Stimulated activated CD8-positive, alpha-beta memory T cell treated with anti-CD3 and anti-CD28 coated beads, Interleukin-4, amount 100 ng/mL, for 1 hour (primary cell): ENCODE data around the gene COMMD3.
A peak's percentile ranks its signal among the peaks of the same experiment; 100 is the strongest.

ENCODE experiments used
- DNase-seq, 2 donors: peaks; one replicate each; pipeline ENCODE4 v3.0.0-alpha.2; 2020; ENCODE audit warnings: low read depth in 2 of 2, low spot score in 1 of 2

The COMMD3 gene

GRCh38 chr10:22319547-22319979 lies 3.4 kb downstream of the COMMD3 start:
- no peak for DNase-seq

- no peak for DNase-seq
Measured at GRCh38 chr10:22319980-22320558, 3.9 kb downstream of the COMMD3 start.

- DNase-seq: peak in 1 of 2 donors; percentile 41
Measured at GRCh38 chr10:22320591-22321155, 4.5 kb downstream of the COMMD3 start, which contains the start of gene BMI1. TSS of gene BMI1 (plus strand) at chr10:22321099. CDS start at chr10:22326450, 5,351 bp downstream.

- DNase-seq: no peak
Measured at GRCh38 chr10:22321156-22321923, 5.2 kb downstream of the COMMD3 start.

- no peak for DNase-seq
Measured at GRCh38 chr10:22321924-22322640, 5.9 kb downstream of the COMMD3 start.

- no peak for DNase-seq
Measured at GRCh38 chr10:22322641-22323160, 6.5 kb downstream of the COMMD3 start.

GRCh38 chr10:22323538-22324305 lies 7.5 kb downstream of the COMMD3 start:
- DNase-seq: no peak

- DNase-seq: no peak
Measured at GRCh38 chr10:22324413-22324812, 8.2 kb downstream of the COMMD3 start.

- no peak for DNase-seq
Measured at GRCh38 chr10:22324893-22325271, 8.7 kb downstream of the COMMD3 start.

- peak in 1 of 2 donors; percentile 47 for DNase-seq
Measured at GRCh38 chr10:22325272-22326144, 9.3 kb downstream of the COMMD3 start.

GRCh38 chr10:22326145-22326702 lies 10.0 kb downstream of the COMMD3 start:
- DNase-seq: no peak

- no peak for DNase-seq
Measured at GRCh38 chr10:22329150-22329549, 13.0 kb downstream of the COMMD3 start.

- DNase-seq: no peak
Measured at GRCh38 chr10:22332116-22332692, 16.0 kb downstream of the COMMD3 start.

- DNase-seq: no peak
Measured at GRCh38 chr10:22333167-22333974, 17.2 kb downstream of the COMMD3 start.

- no peak for DNase-seq
Measured at GRCh38 chr10:22333975-22334282, 17.7 kb downstream of the COMMD3 start.

- no peak for DNase-seq
Measured at GRCh38 chr10:22334414-22335172, 18.4 kb downstream of the COMMD3 start.

- peak in 1 of 2 donors; percentile 40 for DNase-seq
Measured at GRCh38 chr10:22335173-22335933, 19.2 kb downstream of the COMMD3 start.
